H1 (cell line): ENCODE measurements around the gene KLK5. TPM values are rescaled to one million over a fixed set of nuclear protein-coding genes. Genes with fewer than 3 reads are reported as not detected.
A peak's percentile ranks its signal among the peaks of the same experiment; 100 is the strongest.

Experiments used
- CTCF ChIA-PET: fragments of 300-600 bp; sonication (Branson Sonifier 250); formaldehyde crosslinking; loops from one replicate; lab custom pipeline; 2021; ENCODE audit not compliant: partially characterized antibody; lab: Charles Lee
- POLR2A ChIA-PET: fragments of 300-600 bp; sonication (Branson Sonifier 250); formaldehyde crosslinking; loops from one replicate; lab custom pipeline; 2021; ENCODE audit warnings: inconsistent platforms; ENCODE audit not compliant: partially characterized antibody; lab: Charles Lee
- DNase-seq, 2 experiments: peaks; one replicate each; pipeline versions ENCODE4 v3.0.0 to v3.0.0-alpha.2; 2010 to 2022; ENCODE audit warnings: low spot score in 2 of 2, low read depth in 1 of 2, mixed read lengths in 1 of 2
- FAIRE-seq: peaks from 2 replicates; lab custom pipeline; 2011; peaks lifted over from hg19 to GRCh38; lab: Jason Lieb, UNC
- H2AFZ ChIP-seq: 2 replicates; pipeline ENCODE4 v1.8.1; 2012; ENCODE audit warnings: low read length, inconsistent platforms
- H2AK5ac ChIP-seq: 2 replicates; pipeline ENCODE4 v1.6.1; 2013; ENCODE audit warnings: low read depth, low read length
- H2BK120ac ChIP-seq: replicated peaks from 2 replicates; pipeline ENCODE3; 2013; ENCODE audit warnings: low read depth, low read length, inconsistent platforms
- H2BK12ac ChIP-seq: 2 replicates; pipeline ENCODE4 v1.6.1; 2013; ENCODE audit warnings: low read depth, low read length
- H2BK15ac ChIP-seq: 2 replicates; pipeline ENCODE4 v1.6.1; 2013; ENCODE audit warnings: low read length
- H2BK20ac ChIP-seq: 2 replicates; pipeline ENCODE4 v1.6.1; 2013; ENCODE audit warnings: low read length
- H2BK5ac ChIP-seq: 2 replicates; pipeline ENCODE4 v1.6.1; 2013; ENCODE audit warnings: low read depth, low read length
- H3K14ac ChIP-seq: 2 replicates; pipeline ENCODE4 v1.6.1; 2013; ENCODE audit warnings: inconsistent platforms; ENCODE audit not compliant: insufficient read length
- H3K18ac ChIP-seq: 2 replicates; pipeline ENCODE4 v1.6.1; 2013; ENCODE audit warnings: low read length; ENCODE audit errors: extremely low read depth
- H3K23ac ChIP-seq: 2 replicates; pipeline ENCODE4 v1.6.1; 2013; ENCODE audit warnings: inconsistent platforms; ENCODE audit not compliant: insufficient read length
- H3K23me2 ChIP-seq: 2 replicates; pipeline ENCODE4 v1.6.1; 2013; ENCODE audit warnings: low read depth, low read length
- H3K27ac ChIP-seq: 2 replicates; pipeline ENCODE4 v1.6.1; 2011; ENCODE audit warnings: low read depth, low read length, inconsistent platforms
- H3K27me3 ChIP-seq, 4 experiments: replicated peaks in 1 of 4; 1 replicate in 1 of 4; 2 replicates in 3 of 4; pipeline versions ENCODE4 v1.6.1 to v1.8.1; 2011 to 2013; ENCODE audit warnings: low read length in 3 of 4, mild to moderate bottlenecking in 3 of 4, inconsistent platforms in 2 of 4, mixed read lengths in 2 of 4, moderate library complexity in 1 of 4; ENCODE audit not compliant: control insufficient read depth in 3 of 4, insufficient read depth in 3 of 4; ENCODE audit errors: extremely low read depth in 1 of 4
- H3K36me3 ChIP-seq, 4 experiments: 2 replicates each; pipeline versions ENCODE4 v1.6.1 to v1.8.1; 2011 to 2013; ENCODE audit warnings: mild to moderate bottlenecking in 4 of 4, low read length in 3 of 4, moderate library complexity in 2 of 4, control low read depth in 1 of 4, inconsistent platforms in 1 of 4; ENCODE audit not compliant: insufficient read depth in 4 of 4, control insufficient read depth in 2 of 4
- H3K4ac ChIP-seq: replicated peaks from 2 replicates; pipeline ENCODE3; 2013; ENCODE audit warnings: low read length, low read depth, mixed read lengths, inconsistent platforms; ENCODE audit not compliant: insufficient read length
- H3K4me1 ChIP-seq, 4 experiments: replicated peaks in 1 of 4; 1 replicate in 1 of 4; 2 replicates in 3 of 4; pipeline versions ENCODE4 v1.6.1 to v1.8.1; 2011 to 2013; ENCODE audit warnings: low read length in 3 of 4, inconsistent platforms in 2 of 4, mixed read lengths in 1 of 4; ENCODE audit not compliant: insufficient read depth in 4 of 4, control insufficient read depth in 3 of 4
- H3K4me2 ChIP-seq, 2 experiments: 2 replicates each; pipeline versions ENCODE4 v1.6.1 to v1.8.1; 2011 to 2013; ENCODE audit warnings: low read depth in 2 of 2, low read length in 2 of 2, control low read depth in 1 of 2, inconsistent platforms in 1 of 2, mild to moderate bottlenecking in 1 of 2; ENCODE audit not compliant: insufficient read depth in 1 of 2
- H3K4me3 ChIP-seq, 4 experiments: fragments of 200-600, 300-600 bp in 1 of 4; sonication (generic), shearing (Covaris generic), sonication (Bioruptor Twin) in 1 of 4; 2 replicates each; pipeline versions ENCODE4 v1.5.1 to v1.8.1; 2011 to 2016; ENCODE audit warnings: low read length in 4 of 4, low read depth in 3 of 4, control low read depth in 2 of 4, inconsistent platforms in 2 of 4, mild to moderate bottlenecking in 2 of 4, mixed read lengths in 1 of 4, moderate library complexity in 1 of 4; ENCODE audit not compliant: insufficient read depth in 2 of 4; ENCODE audit errors: extremely low read depth in 1 of 4
- H3K56ac ChIP-seq: replicated peaks from 2 replicates; pipeline ENCODE3; 2013; ENCODE audit warnings: low read depth, mild to moderate bottlenecking, mixed read lengths, low read length, inconsistent platforms; ENCODE audit not compliant: insufficient read length
- H3K79me1 ChIP-seq: 2 replicates; pipeline ENCODE4 v1.6.1; 2013; ENCODE audit warnings: low read depth, low read length, control low read depth
- H3K79me2 ChIP-seq, 2 experiments: 2 replicates each; pipeline versions ENCODE4 v1.6.1 to v1.8.1; 2012 to 2013; ENCODE audit warnings: low read length in 2 of 2, mild to moderate bottlenecking in 2 of 2, inconsistent platforms in 1 of 2; ENCODE audit not compliant: insufficient read depth in 2 of 2, control insufficient read depth in 1 of 2
- H3K9ac ChIP-seq, 4 experiments: replicated peaks in 1 of 4; 1 replicate in 1 of 4; 2 replicates in 3 of 4; pipeline versions ENCODE4 v1.6.1 to v1.8.1; 2011 to 2013; ENCODE audit warnings: low read depth in 3 of 4, low read length in 3 of 4, control low read depth in 2 of 4, mild to moderate bottlenecking in 2 of 4, moderate library complexity in 2 of 4, inconsistent platforms in 1 of 4; ENCODE audit errors: extremely low read depth in 1 of 4
- H3K9me3 ChIP-seq, 2 experiments: 2 replicates each; pipeline versions ENCODE4 v1.6.1 to v1.8.1; 2012 to 2013; ENCODE audit warnings: mild to moderate bottlenecking in 2 of 2, moderate library complexity in 2 of 2, control low read depth in 1 of 2, inconsistent platforms in 1 of 2, low read depth in 1 of 2, low read length in 1 of 2, mixed read lengths in 1 of 2; ENCODE audit not compliant: insufficient read depth in 2 of 2
- H4K20me1 ChIP-seq, 2 experiments: replicated peaks in 1 of 2; 2 replicates each; pipeline versions ENCODE3 to v1.8.1; 2011 to 2013; ENCODE audit warnings: inconsistent platforms in 2 of 2, low read length in 2 of 2, mild to moderate bottlenecking in 1 of 2; ENCODE audit not compliant: insufficient read depth in 2 of 2, control insufficient read depth in 1 of 2
- H4K5ac ChIP-seq: 2 replicates; pipeline ENCODE4 v1.6.1; 2013; ENCODE audit warnings: low read length, low read depth, mixed read lengths, inconsistent platforms; ENCODE audit not compliant: insufficient read length
- H4K8ac ChIP-seq: 2 replicates; pipeline ENCODE4 v1.8.0; 2013; ENCODE audit warnings: mild to moderate bottlenecking, moderate library complexity, low read length, inconsistent platforms; ENCODE audit not compliant: insufficient read depth; ENCODE audit errors: extremely low read depth
- H4K91ac ChIP-seq: replicated peaks from 2 replicates; pipeline ENCODE3; 2013; ENCODE audit warnings: low read length, mixed read lengths, inconsistent platforms; ENCODE audit not compliant: insufficient read length
- JUN ChIP-seq: IDR thresholded peaks from 2 replicates; pipeline ENCODE4 v1.6.1; 2011; ENCODE audit warnings: low read depth, mild to moderate bottlenecking, improper control_type of control experiment, low read length
- NRF1 ChIP-seq: IDR thresholded peaks from 2 replicates; pipeline ENCODE4 v1.6.1; 2011; ENCODE audit warnings: mild to moderate bottlenecking, low read depth, low read length, improper control_type of control experiment
- PHF8 ChIP-seq: fragments of 200-600 bp; sonication (generic); conservative IDR thresholded peaks from 2 replicates; pipeline ENCODE4 v1.7.1; 2012; ENCODE audit warnings: low read depth, mild to moderate bottlenecking, inconsistent platforms, low read length, moderate library complexity
- POLR2AphosphoS5 ChIP-seq: IDR thresholded peaks from 2 replicates; pipeline ENCODE4 v1.6.1; 2011; ENCODE audit warnings: low read depth, low read length
- RBBP5 ChIP-seq: IDR thresholded peaks from 2 replicates; pipeline ENCODE4 v1.7.1; 2012; ENCODE audit warnings: low read depth, mild to moderate bottlenecking, inconsistent platforms, low read length, moderate library complexity, borderline replicate concordance
- TAF1 ChIP-seq: IDR thresholded peaks from 2 replicates; pipeline ENCODE4 v1.6.1; 2011; ENCODE audit warnings: mild to moderate bottlenecking, low read depth, low read length
- WGBS, 2 experiments: shearing (Covaris generic) in 1 of 2; methylation state at CpG; one replicate each; pipeline versions ENCODE4 v1.1.6 to v1.1.7; 2013 to 2015; ENCODE audit warnings: low lambda C conversion rate in 2 of 2, mixed read lengths in 2 of 2, inconsistent platforms in 1 of 2, low coverage in 1 of 2, missing lambda C conversion rate in 1 of 2; ENCODE audit not compliant: insufficient replicate concordance in 2 of 2, insufficient coverage in 1 of 2, insufficient read length in 1 of 2; ENCODE audit errors: extremely low coverage in 1 of 2, missing lambda C conversion rate in 1 of 2; 5-methylcytosine and 5-hydroxymethylcytosine counted together
- polyA plus RNA-seq, 7 experiments: library from polyadenylated mRNA; depleted of rRNA in 3 of 7; stranded (reverse) in 5 of 7; unstranded in 2 of 7; fragments of >200 nt in 5 of 7; fragments of 200-250 nt in 2 of 7; gene quantifications; 1 replicate in 5 of 7; 2 replicates in 1 of 7; 4 replicates in 1 of 7; pipeline versions ENCODE4 v1.2.1 to v1.2.3, GENCODE V29; 2011 to 2013; ENCODE audit warnings: missing spikeins in 2 of 7, mixed read lengths in 2 of 7
- total RNA-seq: library from RNA; stranded (reverse); fragmentation: NEBNext Ultra II Directional; extraction: Animal tissue kit (Norgen Biotek cat#: 25700); gene quantifications from 2 replicates; pipeline ENCODE4 v1.2.1, GENCODE V29; 2021

KLK5 gene
- total and polyA plus RNA-seq, 2 of the 8 experiments (the other 6 are each of a cell fraction or from before 2014, with no cell fraction given), result 0.76 to 2.0 TPM

DNA sequence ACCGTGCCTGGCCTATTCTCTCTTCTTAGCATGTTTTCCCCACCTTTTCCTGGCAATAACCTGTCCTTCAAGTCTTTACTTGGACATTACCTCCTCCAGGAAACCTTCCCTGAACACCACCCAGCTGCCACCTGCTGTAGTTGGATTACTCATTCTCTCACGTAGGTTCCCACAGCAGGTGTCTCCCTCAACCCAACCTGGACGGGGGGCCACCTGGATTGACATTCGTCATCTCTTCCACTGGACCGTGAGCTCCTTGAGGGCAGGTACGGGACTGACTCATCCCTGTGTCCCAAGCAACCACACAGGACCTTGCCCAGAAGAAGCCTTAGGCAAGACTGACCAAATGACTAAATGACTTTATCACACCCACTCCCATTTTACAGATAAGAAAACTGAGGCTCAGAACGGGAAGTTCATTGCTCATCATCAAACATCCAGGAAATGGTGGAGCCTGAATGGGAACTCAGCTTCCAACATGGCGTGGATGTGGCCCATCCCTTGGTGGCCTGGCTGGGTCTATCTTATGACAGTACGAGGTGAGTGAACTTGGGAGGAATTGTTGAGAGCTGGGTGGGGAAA, 20.0 kb upstream of the KLK5 start:
- H3K27ac ChIP-seq, result no peak overlapping the region
- no peaks in the 10 kb centered on the region for H4K20me1 ChIP-seq
- no peaks in the 10 kb centered on the region for H3K9me3 ChIP-seq
- H3K79me1 ChIP-seq, result no peaks in the 10 kb centered on the region
- 95% methylated on average over 9 of the region's 9 CpGs; no CpG with 5 or more reads in 1 of the 2 experiments for WGBS, 2 experiments
- H2BK120ac ChIP-seq, result no peak overlapping the region
- DNase-seq (no peak), FAIRE-seq (no peak)
- H3K36me3 ChIP-seq, result 0 out of 8 replicates have a peak, but pooled peaks cover 0 to 3% (median 0%) of the 10 kb centered on the region in 4 experiments
- no peak overlapping the region for H3K18ac ChIP-seq
- H3K23ac ChIP-seq, result no peak overlapping the region
- no peak overlapping the region for H3K9ac ChIP-seq
- ChIA-PET CTCF (interaction anchor here (1.0 to 2.6 kb wide), 7 partner anchors 9 to 123 kb away, joined by 3 to 10 read pairs (median 4); partner anchors contain the start of genes KLK10 and KLK7), POLR2A (interaction anchor here (1.5 kb wide), 1 partner anchor 45 kb away, joined by 5 read pairs; no protein-coding TSS in a partner anchor)
- no peak overlapping the region for H3K56ac ChIP-seq
- TF ChIP-seq TAF1 (no peak), JUN (no peak), RBBP5 (no peak), NRF1 (no peak), POLR2AphosphoS5 (no peak), PHF8 (no peak)
- H2AFZ ChIP-seq, result no peak overlapping the region
- no peak overlapping the region for H2BK5ac ChIP-seq
- H3K4ac ChIP-seq, result no peak overlapping the region
- no peak overlapping the region for H2BK12ac ChIP-seq
- peak overlapping the region; percentile 32; the same call in 1 of the 2 replicates for H2BK20ac ChIP-seq
- H3K4me3 ChIP-seq, result no peak overlapping the region
- no peak overlapping the region for H2BK15ac ChIP-seq
- H3K79me2 ChIP-seq, result no peaks in the 10 kb centered on the region
- H3K14ac ChIP-seq, result no peak overlapping the region
- no peaks in the 10 kb centered on the region; the same call in 1 of the 2 replicates for H3K23me2 ChIP-seq
- H3K4me1 ChIP-seq, result peaks cover 4 to 27% (median 13%) of the 10 kb centered on the region in 4 experiments; a peak in 6 of 7 replicates
- 0 out of 2 replicates have a peak overlapping the region, but pooled peaks have one; percentile 39 for H2AK5ac ChIP-seq
- no peaks in the 10 kb centered on the region for H3K27me3 ChIP-seq
- H4K91ac ChIP-seq, result peak overlapping the region; percentile 88
- no peak overlapping the region for H4K8ac ChIP-seq
- H3K4me2 ChIP-seq, result no peak overlapping the region
- H4K5ac ChIP-seq, result no peak overlapping the region
